ENCODE measurements around the gene MAMDC2. TPM values are rescaled to one million over a fixed set of nuclear protein-coding genes. Genes with fewer than 3 reads are reported as not detected.

MAMDC2 gene
- total RNA-seq, 1 donor from 2014 or later, result 28.7 TPM

GRCh38 chr9:70136632-70137031, 93.0 kb downstream of the MAMDC2 start:
- no peaks in the 10 kb centered on the region for H3K9me3 ChIP-seq (ENCODE audit: low read depth)
- TF ChIP-seq EZH2 (IDR thresholded peaks at IDR 0.05) (no peak), EZH2phosphoT487 (IDR thresholded peaks at IDR 0.05) (no peak), CTCF (IDR thresholded peaks at IDR 0.05) (no peak)
- H3K36me3 ChIP-seq, result no peaks in the 10 kb centered on the region
- no peaks in the 10 kb centered on the region for H3K4me1 ChIP-seq
- Mint-ChIP-seq H3K27ac (no peak overlapping the region), H3K4me3 (no peak overlapping the region), H3K4me1 (no peaks in the 10 kb centered on the region), H3K9me3 (no peaks in the 10 kb centered on the region), H3K36me3 (no peaks in the 10 kb centered on the region), H3K27me3 (ENCODE audit: insufficient read depth, low read depth) (no peaks in the 10 kb centered on the region)
- H3F3A ChIP-seq (ENCODE audit: low read depth), result no peaks in the 10 kb centered on the region
- no peak for DNase-seq (ENCODE audit: low spot score)
- no peak overlapping the region for H3K4me2 ChIP-seq
- no peak overlapping the region for H3K27ac ChIP-seq
- no peaks in the 10 kb centered on the region for H3K27me3 ChIP-seq
- H3K79me2 ChIP-seq (ENCODE audit: low read depth), result no peaks in the 10 kb centered on the region
- H3K4me3 ChIP-seq, result no peak overlapping the region
- no peak overlapping the region for H2AFZ ChIP-seq (replicated peaks)
- H4K20me1 ChIP-seq (ENCODE audit: low read depth), result no peaks in the 10 kb centered on the region
- H3K9ac ChIP-seq, result no peak overlapping the region

- no peak overlapping the region for H3K4me3 Mint-ChIP-seq
- H3K27ac ChIP-seq, result no peak overlapping the region
- DNase-seq (ENCODE audit: low spot score), result no peak
- no peak overlapping the region for H2AFZ ChIP-seq (replicated peaks)
- H3K27me3 ChIP-seq, result no peaks in the 10 kb centered on the region
- H3K27me3 Mint-ChIP-seq (ENCODE audit: insufficient read depth, low read depth), result no peaks in the 10 kb centered on the region
- H3K9ac ChIP-seq, result no peak overlapping the region
- TF ChIP-seq EZH2phosphoT487 (IDR thresholded peaks at IDR 0.05), result no peak
- H4K20me1 ChIP-seq (ENCODE audit: low read depth), result no peaks in the 10 kb centered on the region
- H3K9me3 ChIP-seq (ENCODE audit: low read depth), result no peaks in the 10 kb centered on the region
- no peaks in the 10 kb centered on the region for H3F3A ChIP-seq (ENCODE audit: low read depth)
- H3K4me3 ChIP-seq, result no peak overlapping the region
- H3K36me3 ChIP-seq, result no peaks in the 10 kb centered on the region
- no peaks in the 10 kb centered on the region for H3K36me3 Mint-ChIP-seq
- H3K4me2 ChIP-seq, result no peak overlapping the region
- no peak overlapping the region for H3K27ac Mint-ChIP-seq
- H3K4me1 Mint-ChIP-seq, result no peaks in the 10 kb centered on the region
- H3K79me2 ChIP-seq (ENCODE audit: low read depth), result no peaks in the 10 kb centered on the region
- H3K9me3 Mint-ChIP-seq, result no peaks in the 10 kb centered on the region
- H3K4me1 ChIP-seq, result no peaks in the 10 kb centered on the region
Observed at GRCh38 chr9:70137577-70137976, 93.9 kb downstream of the MAMDC2 start.

GRCh38 chr9:70142101-70142500, 98.5 kb downstream of the MAMDC2 start:
- H3K27me3 Mint-ChIP-seq (ENCODE audit: insufficient read depth, low read depth), result no peaks in the 10 kb centered on the region
- no peak for TF ChIP-seq EZH2phosphoT487 (IDR thresholded peaks at IDR 0.05)
- TF ChIP-seq CTCF (IDR thresholded peaks at IDR 0.05), result no peak
- TF ChIP-seq EZH2 (IDR thresholded peaks at IDR 0.05), result no peak
- no peaks in the 10 kb centered on the region for H4K20me1 ChIP-seq (ENCODE audit: low read depth)
- no peaks in the 10 kb centered on the region for H3K4me1 Mint-ChIP-seq
- H3K27me3 ChIP-seq, result no peaks in the 10 kb centered on the region
- no peak overlapping the region for H3K27ac Mint-ChIP-seq
- no peak for DNase-seq (ENCODE audit: low spot score)
- no peak overlapping the region for H3K9ac ChIP-seq
- no peaks in the 10 kb centered on the region for H3K9me3 ChIP-seq (ENCODE audit: low read depth)
- no peaks in the 10 kb centered on the region for H3K36me3 Mint-ChIP-seq
- no peak overlapping the region for H2AFZ ChIP-seq (replicated peaks)
- no peaks in the 10 kb centered on the region for H3K36me3 ChIP-seq
- H3K9me3 Mint-ChIP-seq, result no peaks in the 10 kb centered on the region
- no peak overlapping the region for H3K4me2 ChIP-seq
- H3K79me2 ChIP-seq (ENCODE audit: low read depth), result no peaks in the 10 kb centered on the region
- H3K27ac ChIP-seq, result no peak overlapping the region
- H3K4me3 Mint-ChIP-seq, result no peak overlapping the region
- no peak overlapping the region for H3K4me3 ChIP-seq
- H3K4me1 ChIP-seq, result no peaks in the 10 kb centered on the region
- no peaks in the 10 kb centered on the region for H3F3A ChIP-seq (ENCODE audit: low read depth)

- no peaks in the 10 kb centered on the region for H3K9me3 ChIP-seq (ENCODE audit: low read depth)
- H3K4me3 ChIP-seq, result no peak overlapping the region
- no peaks in the 10 kb centered on the region for H3K36me3 Mint-ChIP-seq
- H3K27me3 Mint-ChIP-seq (ENCODE audit: insufficient read depth, low read depth), result no peaks in the 10 kb centered on the region
- no peak for DNase-seq (ENCODE audit: low spot score)
- H4K20me1 ChIP-seq (ENCODE audit: low read depth), result no peaks in the 10 kb centered on the region
- no peak overlapping the region for H3K4me2 ChIP-seq
- no peaks in the 10 kb centered on the region for H3K79me2 ChIP-seq (ENCODE audit: low read depth)
- H3K27ac Mint-ChIP-seq, result no peak overlapping the region
- no peaks in the 10 kb centered on the region for H3K4me1 Mint-ChIP-seq
- no peaks in the 10 kb centered on the region for H3F3A ChIP-seq (ENCODE audit: low read depth)
- H3K9me3 Mint-ChIP-seq, result no peaks in the 10 kb centered on the region
- H3K4me1 ChIP-seq, result no peaks in the 10 kb centered on the region
- H3K27me3 ChIP-seq, result no peaks in the 10 kb centered on the region
- no peak overlapping the region for H3K9ac ChIP-seq
- no peak overlapping the region for H2AFZ ChIP-seq (replicated peaks)
- H3K27ac ChIP-seq, result no peak overlapping the region
- no peaks in the 10 kb centered on the region for H3K36me3 ChIP-seq
- TF ChIP-seq EZH2phosphoT487 (IDR thresholded peaks at IDR 0.05), result no peak
- TF ChIP-seq EZH2 (IDR thresholded peaks at IDR 0.05), result no peak
- no peak for TF ChIP-seq CTCF (IDR thresholded peaks at IDR 0.05)
- H3K4me3 Mint-ChIP-seq, result no peak overlapping the region
Observed at GRCh38 chr9:70143394-70144130, 99.9 kb downstream of the MAMDC2 start.
